CD4-positive, alpha-beta T cell treated with Interleukin-4 for 4 hours (primary cell): Measurements from ENCODE around the gene TPSAB1.
"Not testable (repeated sequence)": the region's sequence is repeated elsewhere in the genome, so short reads cannot be mapped to it uniquely, and the experiment has no call there.

Experiments used
- DNase-seq: peaks from one replicate; pipeline ENCODE4 v3.0.0-alpha.2; 2020

Gene TPSAB1

DNA sequence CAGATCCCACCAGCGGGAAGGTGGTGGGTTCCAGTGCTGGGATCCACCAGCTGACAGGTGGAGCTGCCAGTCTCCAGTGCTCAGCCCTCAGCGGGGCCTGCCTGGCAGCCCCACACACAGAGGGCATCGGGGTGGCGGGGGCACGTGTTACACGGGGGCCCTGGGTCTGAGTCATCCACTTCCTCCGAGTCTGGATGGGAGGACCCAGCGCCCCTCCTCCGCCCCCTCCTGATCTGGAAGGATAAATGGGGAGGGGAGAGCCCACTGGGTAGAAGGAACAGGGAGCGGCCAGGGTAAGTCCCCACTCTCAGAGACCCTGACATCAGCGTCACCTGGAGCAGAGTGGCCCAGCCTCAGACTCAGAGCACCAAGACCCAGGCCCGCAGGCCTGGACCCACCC, at the start of gene TPSAB1:
TSS of gene TPSAB1 (plus strand) at position 270 of the 400 bp plus-strand sequence. CDS start 234 bp downstream, outside the sequence.
- not testable (repeated sequence) for DNase-seq

DNA sequence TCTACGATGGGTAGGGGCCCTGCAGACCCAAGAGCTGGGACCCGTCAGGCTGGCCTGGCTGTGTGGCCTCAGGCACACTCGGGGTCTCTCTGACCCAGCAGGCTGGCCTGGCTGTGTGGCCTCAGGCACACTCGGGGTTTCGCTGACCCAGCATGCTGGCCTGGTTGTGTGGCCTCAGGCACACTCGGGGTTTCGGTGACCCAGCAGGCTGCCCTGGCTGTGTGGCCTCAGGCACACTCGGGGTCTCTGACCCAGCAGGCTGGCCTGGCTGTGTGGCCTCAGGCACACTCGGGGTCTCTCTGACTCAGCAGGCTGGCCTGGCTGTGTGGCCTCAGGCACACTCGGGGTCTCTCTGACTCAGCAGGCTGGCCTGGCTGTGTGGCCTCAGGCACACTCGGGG, 49.7 kb upstream of the TPSAB1 start:
- not testable (repeated sequence) for DNase-seq

DNA sequence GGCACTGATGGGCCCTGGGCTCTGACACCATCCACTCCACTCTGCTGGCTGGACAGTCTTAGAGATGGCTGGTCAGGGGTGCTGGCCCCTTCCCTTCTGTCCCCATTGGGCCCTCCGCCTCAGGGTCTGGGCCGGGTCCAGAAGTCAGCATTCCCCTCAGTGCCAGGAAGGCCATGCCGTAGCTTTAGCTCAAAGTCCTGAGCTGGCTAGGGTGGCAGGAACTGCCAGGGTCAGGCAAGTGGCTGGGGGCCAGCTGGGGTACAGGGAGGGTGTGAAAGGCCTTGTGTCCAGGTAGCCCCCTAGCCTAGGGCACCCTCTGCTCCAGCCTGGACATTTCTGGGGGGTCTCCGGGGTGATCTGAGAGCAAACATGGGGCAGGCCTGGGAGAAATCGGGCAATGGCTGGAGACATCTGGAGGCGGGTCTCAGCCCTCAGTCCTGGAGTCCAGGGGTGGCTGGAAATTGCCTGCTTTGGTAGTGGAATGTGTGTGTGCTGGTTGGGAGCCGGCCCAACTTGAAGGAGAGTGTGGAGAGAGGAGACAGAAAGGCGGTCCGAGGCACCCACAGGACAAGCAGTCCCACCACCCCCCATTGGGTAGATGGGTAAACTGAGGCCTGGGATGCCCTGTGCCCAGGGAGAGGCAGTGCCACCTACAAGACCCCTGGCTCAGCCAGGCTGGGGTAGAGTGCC, 48.0 kb upstream of the TPSAB1 start:
- DNase-seq, result no peak

DNA sequence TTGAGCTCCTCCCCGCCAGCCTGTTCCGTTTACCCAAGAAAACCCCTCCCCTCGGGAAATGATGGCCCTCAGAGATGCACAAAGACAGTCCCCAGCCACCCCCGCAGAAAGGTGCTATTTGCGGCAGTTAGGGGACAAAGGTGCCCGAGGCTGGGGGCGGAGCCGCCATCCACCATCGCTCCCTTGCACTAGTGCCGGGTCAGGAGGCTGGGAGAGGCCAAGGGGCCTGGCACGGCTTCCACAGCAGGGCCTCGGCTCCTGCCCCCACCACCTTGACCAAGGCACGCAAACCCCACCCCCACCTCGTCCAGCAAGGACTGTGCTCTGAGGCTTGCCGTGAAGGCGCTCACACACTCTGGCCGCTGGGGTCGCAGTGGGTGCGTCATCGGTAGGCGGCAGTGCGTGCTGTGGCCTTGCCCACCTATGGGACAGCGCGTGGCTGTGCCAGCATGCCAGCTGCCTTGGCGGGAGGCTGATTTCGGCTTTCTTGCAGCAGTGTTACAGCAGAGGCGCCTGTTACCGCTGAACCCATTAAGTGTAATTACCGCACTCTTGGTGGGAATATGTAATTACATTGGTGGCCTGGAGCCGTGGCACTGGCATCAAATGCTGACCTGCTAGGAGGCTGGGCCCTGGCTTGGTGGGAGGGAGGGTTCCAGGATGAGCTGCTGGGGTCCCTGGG, 47.2 kb upstream of the TPSAB1 start:
- no peak for DNase-seq

DNA sequence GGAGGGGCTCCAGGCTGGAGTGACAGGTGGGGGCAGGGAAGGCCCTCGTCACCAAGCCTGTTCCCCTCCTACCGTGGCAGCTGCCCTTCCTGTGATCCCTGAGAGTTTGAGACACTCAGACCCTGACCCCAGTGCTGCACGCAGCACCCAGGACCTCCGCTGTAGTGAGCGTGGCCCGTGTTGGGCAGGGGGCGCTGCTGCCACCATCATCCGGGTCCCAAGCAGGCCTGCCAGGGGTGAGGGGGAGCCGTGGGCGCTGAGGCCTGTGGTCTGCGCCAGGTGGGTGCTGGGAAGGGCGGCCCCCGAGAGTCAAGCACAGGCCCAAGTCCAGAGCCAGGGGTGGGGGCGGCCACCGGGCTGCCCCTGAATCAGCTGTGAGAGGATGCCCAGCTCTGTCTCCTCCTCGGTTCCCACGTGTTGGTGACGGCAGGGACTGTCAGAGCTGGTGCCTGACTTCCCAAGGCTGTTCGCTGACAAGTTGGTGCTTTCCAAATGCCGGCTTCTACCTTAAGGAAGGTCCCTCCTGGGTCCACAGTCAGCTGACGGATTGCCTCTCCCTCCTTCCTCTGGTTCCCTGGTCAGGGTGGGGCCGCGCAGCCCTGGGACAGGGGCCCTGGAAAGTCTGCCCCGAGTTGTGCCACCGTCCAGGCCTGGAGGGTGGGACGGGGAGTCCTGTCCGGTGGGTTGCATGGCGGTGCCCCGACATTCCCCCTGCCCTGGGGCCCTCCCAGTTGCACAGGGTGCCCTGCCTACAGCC, 46.5 kb upstream of the TPSAB1 start:
- DNase-seq, result no peak

DNA sequence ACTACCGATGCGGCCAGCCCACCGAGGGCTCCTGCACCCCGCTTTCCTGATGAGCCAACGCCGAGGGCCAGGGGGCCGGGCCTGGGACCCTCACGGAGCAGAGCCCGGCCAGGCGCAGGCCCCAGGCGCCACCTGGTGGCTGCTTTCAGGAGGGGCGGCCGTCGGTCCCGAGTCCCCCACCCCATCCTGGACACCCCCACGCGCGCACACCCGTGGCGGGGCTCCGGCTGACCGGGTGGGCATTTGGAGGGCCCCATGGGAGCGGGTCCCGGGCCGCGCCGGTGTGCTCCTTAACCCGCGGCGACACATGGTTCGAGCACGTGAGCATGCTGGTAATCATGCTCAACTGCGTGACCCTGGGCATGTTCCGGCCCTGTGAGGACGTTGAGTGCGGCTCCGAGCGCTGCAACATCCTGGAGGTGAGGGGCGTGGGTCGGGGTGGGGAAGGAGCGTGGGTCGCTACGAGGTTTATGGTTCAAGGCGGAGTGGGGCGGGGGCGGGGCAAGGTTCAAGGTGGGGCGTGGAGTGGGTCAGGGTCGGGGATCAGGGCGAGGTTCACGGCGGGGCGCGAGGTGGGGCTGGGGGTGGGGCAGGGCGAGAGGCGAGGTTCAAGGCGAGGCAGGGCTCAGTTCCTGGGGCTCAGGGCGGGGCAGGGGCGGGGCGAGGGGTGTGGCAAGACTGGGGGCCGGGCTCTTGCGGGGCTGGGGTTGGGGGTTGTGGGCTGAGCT, 45.7 kb upstream of the TPSAB1 start:
- DNase-seq, result no peak

DNA sequence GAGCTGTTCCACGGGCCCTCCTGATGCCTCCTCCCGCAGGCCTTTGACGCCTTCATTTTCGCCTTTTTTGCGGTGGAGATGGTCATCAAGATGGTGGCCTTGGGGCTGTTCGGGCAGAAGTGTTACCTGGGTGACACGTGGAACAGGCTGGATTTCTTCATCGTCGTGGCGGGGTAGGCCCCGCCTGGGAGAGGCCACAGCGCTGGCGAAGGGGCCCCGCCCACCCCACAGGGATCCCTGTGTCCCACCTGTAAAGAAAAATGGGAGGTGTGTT, 45.2 kb upstream of the TPSAB1 start:
- no peak for DNase-seq

DNA sequence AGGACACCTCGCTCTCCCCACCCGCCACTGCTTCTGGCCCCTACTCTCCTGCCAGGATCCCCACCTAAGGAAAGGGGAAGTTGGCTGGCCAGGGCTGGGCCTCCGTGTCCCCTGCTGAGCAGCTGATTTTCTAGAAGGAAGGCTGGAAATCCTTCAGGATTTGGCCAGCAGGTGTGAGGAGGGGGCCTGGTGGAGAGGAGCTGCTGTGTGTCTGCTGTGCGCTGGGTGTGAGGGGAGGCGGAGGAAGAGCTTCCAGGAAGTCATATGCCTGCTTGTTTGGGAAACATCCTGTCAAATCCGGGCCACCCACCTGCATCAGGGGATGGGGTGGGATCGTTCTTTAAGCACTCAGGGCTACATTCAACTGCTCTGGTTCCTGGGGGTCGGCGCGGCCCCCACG, 44.0 kb upstream of the TPSAB1 start:
- no peak for DNase-seq

DNA sequence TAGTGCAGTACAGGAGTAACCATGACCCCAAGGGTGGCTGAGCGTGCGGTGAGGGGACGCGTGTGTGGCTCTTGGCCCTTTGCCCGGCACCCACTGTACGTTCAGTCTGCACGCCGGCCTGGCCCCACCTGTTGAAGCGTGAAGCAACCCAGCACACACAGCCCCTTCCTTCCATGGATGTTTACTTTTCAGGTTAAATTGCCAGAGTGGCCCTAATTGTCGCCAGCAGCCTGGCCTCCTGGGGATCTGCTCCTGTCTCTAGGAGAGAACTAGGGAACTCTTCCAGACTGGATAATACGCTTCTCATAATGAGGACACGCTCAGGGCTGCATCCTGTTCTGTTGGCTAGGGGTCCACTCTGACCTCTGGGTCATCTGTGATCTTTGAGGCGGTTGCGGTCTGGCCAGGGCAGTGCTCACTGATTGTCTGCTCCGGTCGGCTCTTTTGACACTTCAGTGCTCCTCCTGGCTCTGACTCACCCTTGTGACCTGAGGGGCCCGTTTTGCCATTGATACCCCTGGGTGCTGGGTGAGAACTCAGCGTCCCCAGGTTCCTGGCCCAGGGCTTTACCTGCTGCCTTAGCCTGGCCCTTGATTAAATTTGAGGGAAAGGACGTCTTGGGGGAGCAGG, 43.2 kb upstream of the TPSAB1 start:
- DNase-seq, result no peak

DNA sequence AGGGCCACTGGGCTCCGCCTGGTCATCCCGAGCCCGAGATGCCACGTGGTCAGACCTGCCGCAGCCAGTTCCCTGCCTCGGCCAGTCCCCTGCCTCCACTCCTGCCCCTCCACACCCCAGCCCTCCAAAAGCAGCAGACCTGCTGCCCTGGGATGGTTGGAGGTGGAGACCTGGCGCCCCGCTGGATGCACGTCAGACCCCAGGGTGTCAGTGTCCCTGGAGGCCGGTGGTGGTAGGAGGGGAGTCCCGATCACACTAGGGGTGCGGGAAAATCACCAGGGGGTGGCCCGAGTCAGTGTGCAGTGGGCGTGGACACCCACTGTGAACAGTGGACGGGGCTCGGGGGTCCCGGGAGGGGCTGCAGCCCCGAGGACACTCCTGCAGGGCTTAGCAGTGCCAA, 42.3 kb upstream of the TPSAB1 start:
- DNase-seq, result no peak

DNA sequence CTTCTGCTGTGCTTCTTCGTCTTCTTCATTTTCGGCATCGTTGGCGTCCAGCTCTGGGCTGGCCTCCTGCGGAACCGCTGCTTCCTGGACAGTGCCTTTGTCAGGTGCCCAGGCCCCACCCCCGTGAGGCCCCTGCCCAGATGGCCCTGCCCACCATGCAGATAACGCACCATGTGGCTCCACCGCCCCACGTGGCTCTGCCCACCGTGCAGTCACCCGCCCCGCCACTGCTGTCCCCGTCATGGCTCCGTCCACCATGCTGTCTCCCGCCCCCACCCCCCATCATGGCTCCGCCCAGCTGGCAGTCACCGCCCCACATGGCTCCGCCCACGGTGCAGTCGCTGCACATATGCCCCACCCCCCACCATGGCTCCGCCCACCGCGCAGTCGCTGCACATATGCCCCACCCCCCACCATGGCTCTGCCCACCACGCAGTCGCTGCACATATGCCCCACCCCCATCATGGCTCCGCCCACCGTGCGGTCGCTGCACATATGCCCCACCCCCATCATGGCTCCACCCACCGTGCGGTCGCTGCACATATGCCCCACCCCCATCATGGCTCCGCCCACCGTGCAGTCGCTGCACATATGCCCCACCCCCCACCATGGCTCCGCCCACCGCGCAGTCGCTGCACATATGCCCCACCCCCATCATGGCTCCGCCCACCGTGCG, 41.7 kb upstream of the TPSAB1 start:
- DNase-seq, result not testable (repeated sequence)

DNA sequence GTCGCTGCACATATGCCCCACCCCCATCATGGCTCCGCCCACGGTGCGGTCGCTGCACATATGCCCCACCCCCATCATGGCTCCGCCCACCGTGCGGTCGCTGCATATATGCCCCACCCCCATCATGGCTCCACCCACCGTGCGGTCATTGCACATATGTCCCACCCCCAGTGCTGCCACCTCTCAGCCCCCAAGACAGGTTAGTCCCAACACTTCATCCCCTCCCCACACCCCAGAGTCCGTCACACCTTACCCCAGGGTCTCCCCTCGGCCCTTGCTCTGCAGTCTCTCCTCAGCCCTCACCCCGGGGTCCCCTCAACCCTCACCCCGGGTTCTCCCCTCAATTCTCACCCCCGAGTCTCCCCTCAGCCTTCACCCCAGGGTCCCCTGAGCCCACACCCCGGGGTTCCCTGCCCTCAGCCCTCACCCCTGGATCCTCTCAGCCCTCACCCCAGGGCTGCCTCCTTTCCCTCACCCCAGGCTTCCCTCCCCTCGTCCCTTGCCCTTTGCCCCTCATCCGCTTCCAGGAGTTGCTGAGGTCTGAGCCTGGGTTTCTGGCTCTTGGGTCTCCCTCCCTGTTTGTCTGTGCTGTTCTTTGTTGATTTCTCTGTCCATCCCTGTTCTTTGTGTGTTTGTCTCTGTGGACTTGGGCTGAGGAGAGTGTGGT, 41.0 kb upstream of the TPSAB1 start:
- DNase-seq, result no peak

DNA sequence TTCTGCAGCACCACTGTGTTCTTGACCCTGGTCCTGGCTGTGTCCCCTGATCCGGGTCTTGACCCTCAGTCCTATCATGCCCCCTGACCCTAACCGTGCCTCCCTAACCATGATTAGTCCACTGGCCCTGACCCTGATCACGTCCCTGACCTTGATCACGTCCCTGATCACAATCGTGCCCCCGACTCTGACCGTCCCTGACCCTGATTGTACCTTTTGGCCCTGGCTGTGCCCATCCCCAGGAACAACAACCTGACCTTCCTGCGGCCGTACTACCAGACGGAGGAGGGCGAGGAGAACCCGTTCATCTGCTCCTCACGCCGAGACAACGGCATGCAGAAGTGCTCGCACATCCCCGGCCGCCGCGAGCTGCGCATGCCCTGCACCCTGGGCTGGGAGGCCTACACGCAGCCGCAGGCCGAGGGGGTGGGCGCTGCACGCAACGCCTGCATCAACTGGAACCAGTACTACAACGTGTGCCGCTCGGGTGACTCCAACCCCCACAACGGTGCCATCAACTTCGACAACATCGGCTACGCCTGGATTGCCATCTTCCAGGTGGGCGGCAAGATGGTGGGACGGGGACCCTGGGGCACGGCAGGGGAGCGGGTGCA, 40.4 kb upstream of the TPSAB1 start:
- no peak for DNase-seq

DNA sequence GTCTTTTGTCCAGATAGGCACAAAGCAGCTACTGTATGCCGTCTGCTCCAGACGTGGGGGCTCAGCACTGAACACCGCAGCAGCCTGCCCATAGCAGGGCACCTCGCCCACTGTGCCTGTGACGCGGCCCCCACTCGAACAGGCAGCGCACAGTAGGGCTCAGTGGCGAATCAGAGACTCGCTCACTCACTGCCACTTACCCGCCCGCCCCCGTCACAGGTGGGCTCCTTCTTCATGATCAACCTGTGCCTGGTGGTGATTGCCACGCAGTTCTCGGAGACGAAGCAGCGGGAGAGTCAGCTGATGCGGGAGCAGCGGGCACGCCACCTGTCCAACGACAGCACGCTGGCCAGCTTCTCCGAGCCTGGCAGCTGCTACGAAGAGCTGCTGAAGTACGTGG, 39.1 kb upstream of the TPSAB1 start:
- DNase-seq, result no peak

DNA sequence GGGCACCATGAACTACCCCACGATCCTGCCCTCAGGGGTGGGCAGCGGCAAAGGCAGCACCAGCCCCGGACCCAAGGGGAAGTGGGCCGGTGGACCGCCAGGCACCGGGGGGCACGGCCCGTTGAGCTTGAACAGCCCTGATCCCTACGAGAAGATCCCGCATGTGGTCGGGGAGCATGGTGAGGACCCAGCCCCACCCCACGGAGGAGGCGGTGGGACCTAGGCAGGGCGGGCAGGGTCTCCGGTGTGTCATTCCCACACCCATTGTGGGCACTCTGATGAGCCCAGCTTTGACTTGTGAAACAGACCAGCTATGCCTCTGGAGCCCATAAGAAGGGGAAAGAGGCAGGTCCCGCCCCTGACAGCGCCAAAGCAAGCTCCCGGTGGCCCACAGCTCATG, 38.2 kb upstream of the TPSAB1 start:
- no peak for DNase-seq

DNA sequence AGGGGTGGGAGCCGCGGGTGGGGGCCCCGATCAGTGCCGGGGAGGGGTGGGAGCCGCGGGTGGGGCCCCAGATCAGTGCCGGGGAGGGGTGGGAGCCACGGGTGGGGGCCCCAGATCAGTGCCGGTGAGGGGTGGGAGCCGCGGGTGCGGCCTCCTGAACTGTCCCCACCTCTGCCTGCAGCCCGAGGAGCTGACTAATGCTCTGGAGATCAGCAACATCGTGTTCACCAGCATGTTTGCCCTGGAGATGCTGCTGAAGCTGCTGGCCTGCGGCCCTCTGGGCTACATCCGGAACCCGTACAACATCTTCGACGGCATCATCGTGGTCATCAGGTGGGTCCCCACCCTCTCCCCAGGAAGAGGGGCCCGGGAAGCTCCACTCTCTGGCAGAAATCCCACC, 35.6 kb upstream of the TPSAB1 start:
- no peak for DNase-seq

DNA sequence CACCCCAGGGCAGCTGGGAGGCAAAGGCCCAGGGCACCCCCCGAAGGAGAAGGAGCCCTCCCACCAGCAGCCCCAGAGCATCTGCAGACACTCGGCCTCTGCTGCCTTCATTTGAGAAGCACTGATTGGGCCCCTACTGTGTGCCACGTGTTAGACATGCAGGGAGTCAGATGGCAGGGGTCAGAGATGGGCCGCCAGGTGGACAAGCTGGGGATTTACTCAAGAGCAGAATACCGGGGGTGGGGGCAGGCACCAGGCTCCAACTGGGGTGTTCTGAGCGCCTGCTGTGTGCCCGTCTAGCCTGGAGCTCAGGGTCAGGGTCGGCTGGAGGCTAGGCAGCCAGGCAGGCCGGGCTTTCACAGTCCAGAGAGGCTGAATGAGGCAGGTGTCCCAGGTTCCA, 34.2 kb upstream of the TPSAB1 start:
- DNase-seq, result no peak

DNA sequence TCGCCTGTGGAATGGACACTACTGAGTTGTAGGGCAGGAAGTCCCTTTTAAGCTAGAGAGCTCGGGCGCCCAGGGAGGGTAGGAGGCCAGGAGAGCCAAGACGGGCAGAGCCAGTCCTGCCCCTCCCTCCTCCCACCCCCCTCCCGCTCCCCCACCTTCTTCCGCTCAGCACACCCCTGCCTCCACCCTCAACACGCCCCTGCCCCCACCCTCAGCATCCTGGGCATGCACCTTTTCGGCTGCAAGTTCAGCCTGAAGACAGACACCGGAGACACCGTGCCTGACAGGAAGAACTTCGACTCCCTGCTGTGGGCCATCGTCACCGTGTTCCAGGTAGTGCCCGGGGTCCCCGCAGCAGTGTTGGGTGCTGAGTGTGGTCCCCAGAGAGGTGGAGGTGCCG, 33.7 kb upstream of the TPSAB1 start:
- no peak for DNase-seq

DNA sequence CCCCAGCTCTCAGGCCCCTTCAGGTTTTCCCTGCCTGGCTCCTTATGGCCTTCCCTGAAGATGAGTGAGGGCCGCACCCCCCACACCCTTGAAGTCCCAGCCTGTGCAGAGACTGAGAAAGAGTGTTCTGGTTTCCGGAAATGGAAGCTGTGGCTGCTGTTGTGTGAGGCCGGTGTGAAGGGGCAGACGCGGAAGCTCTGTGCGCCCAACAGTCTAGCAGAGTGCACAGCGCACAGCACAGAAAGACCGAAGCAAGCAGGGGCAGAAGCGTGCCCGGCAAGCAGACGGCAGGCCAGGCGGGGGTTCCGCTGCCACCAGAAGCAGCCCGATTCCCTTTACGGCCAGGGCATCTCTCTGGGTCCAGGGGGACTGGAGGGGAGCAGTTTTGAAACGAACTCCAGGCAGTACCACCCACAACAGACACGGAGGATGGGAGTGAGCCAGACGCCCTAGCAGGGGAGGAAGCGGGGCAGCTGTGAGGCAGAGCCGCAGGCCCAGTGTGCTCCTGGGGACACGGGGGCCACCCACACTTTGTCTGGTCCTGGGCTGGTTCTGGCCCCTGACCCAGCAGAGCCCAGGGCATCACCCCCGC, 32.2 kb upstream of the TPSAB1 start:
- peak; percentile 2 for DNase-seq

DNA sequence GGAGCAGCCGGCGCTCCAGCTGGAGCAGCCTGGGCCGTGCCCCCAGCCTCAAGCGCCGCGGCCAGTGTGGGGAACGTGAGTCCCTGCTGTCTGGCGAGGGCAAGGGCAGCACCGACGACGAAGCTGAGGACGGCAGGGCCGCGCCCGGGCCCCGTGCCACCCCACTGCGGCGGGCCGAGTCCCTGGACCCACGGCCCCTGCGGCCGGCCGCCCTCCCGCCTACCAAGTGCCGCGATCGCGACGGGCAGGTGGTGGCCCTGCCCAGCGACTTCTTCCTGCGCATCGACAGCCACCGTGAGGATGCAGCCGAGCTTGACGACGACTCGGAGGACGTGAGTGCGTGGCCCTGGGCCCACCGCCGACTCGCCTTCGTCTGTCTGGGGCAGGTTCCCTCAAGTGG, 31.4 kb upstream of the TPSAB1 start:
- no peak for DNase-seq

DNA sequence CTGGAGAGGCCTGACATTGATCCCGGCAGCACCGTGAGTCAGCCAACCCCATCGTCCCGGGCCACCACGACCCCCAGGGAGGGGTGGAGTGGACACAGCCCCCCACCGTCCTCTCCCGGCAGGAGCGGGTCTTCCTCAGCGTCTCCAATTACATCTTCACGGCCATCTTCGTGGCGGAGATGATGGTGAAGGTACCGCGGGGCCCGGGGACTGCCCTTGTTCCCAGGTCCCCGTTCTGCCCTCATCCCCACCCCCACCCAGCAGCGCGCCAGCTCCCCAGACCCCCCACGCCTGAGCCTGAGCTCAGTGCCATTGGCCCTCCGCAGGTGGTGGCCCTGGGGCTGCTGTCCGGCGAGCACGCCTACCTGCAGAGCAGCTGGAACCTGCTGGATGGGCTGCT, 30.0 kb upstream of the TPSAB1 start:
- no peak for DNase-seq
